MM.1S (cell line): ENCODE data around the gene COL7A1.

Experiments used
- DNase-seq: peaks from one replicate; pipeline ENCODE4 v3.0.0-alpha.2; 2015
- H2AFZ ChIP-seq: fragments of 300-600 bp; sonication (generic); 2 replicates; pipeline ENCODE4 v1.6.0; 2016; ENCODE audit warnings: antibody characterized with exemption, low read length
- H3F3A ChIP-seq: fragments of 300-600 bp; sonication (generic); 2 replicates; pipeline ENCODE4 v1.6.1; 2016; ENCODE audit warnings: mild to moderate bottlenecking, antibody characterized with exemption, low read length, moderate library complexity, mixed read lengths; ENCODE audit not compliant: insufficient read depth
- H3K27ac ChIP-seq: fragments of 300-600 bp; sonication (generic); 2 replicates; pipeline ENCODE4 v1.5.1; 2016; ENCODE audit warnings: mild to moderate bottlenecking, low read length
- H3K27me3 ChIP-seq: fragments of 300-600 bp; sonication (generic); replicated peaks from 2 replicates; pipeline ENCODE4 v1.6.0; 2016; ENCODE audit warnings: low read length; ENCODE audit not compliant: insufficient read depth
- H3K36me3 ChIP-seq: fragments of 300-600 bp; sonication (generic); replicated peaks from 2 replicates; pipeline ENCODE4 v1.6.1; 2016; ENCODE audit warnings: mild to moderate bottlenecking, low read length, mixed read lengths; ENCODE audit not compliant: insufficient read depth
- H3K4me1 ChIP-seq: fragments of 300-600 bp; sonication (generic); 2 replicates; pipeline ENCODE4 v1.6.1; 2016; ENCODE audit warnings: low read length, mixed read lengths
- H3K4me2 ChIP-seq: fragments of 300-600 bp; sonication (generic); 2 replicates; pipeline ENCODE4 v1.6.0; 2016; ENCODE audit warnings: low read depth, low read length
- H3K4me3 ChIP-seq: fragments of 300-600 bp; sonication (generic); 2 replicates; pipeline ENCODE4 v1.5.1; 2016; ENCODE audit warnings: low read length, mixed read lengths
- H3K79me2 ChIP-seq: fragments of 300-600 bp; sonication (generic); 2 replicates; pipeline ENCODE4 v1.6.1; 2016; ENCODE audit warnings: mixed run types, low read length, mixed read lengths
- H3K9ac ChIP-seq: fragments of 300-600 bp; sonication (generic); 2 replicates; pipeline ENCODE4 v1.6.1; 2016; ENCODE audit warnings: low read length, mixed read lengths
- H3K9me2 ChIP-seq: fragments of 300-600 bp; sonication (generic); replicated peaks from 2 replicates; pipeline ENCODE4 v1.6.1; 2016; ENCODE audit warnings: mild to moderate bottlenecking, low read length, mixed read lengths; ENCODE audit not compliant: insufficient read depth
- H3K9me3 ChIP-seq: fragments of 300-600 bp; sonication (generic); replicated peaks from 2 replicates; pipeline ENCODE4 v1.6.1; 2016; ENCODE audit warnings: mild to moderate bottlenecking, low read length, mixed read lengths; ENCODE audit not compliant: insufficient read depth
- H4K20me1 ChIP-seq: fragments of 300-600 bp; sonication (generic); 2 replicates; pipeline ENCODE4 v1.6.1; 2016; ENCODE audit warnings: mild to moderate bottlenecking, low read length, moderate library complexity, mixed read lengths; ENCODE audit not compliant: insufficient read depth
- CTCF ChIP-seq: fragments of 300-600 bp; sonication (generic); IDR thresholded peaks from 2 replicates; pipeline ENCODE4 v1.5.1; 2016; ENCODE audit warnings: antibody characterized with exemption, low read length, mixed read lengths
- EZH2 ChIP-seq: fragments of 300-600 bp; sonication (generic); optimal IDR thresholded peaks from 2 replicates; pipeline ENCODE3; 2017; ENCODE audit warnings: low read depth, mild to moderate bottlenecking, antibody characterized with exemption, low read length, mixed read lengths
- EZH2phosphoT487 ChIP-seq: fragments of 300-600 bp; sonication (generic); IDR thresholded peaks from 2 replicates; pipeline ENCODE4 v1.6.1; 2018; ENCODE audit warnings: antibody characterized with exemption, low read length

COL7A1 gene

GRCh38 chr3:48564022-48564421 lies 31.1 kb downstream of the COL7A1 start:
- H3K4me1 ChIP-seq: 0 out of 2 replicates have a peak, but pooled peaks cover 8% of the 10 kb centered on the region
- TF ChIP-seq EZH2 (no peak), CTCF (no peak), EZH2phosphoT487 (no peak)
- H3K79me2 ChIP-seq: no peaks in the 10 kb centered on the region
- no peaks in the 10 kb centered on the region for H3K9me3 ChIP-seq
- no peak overlapping the region for H3K4me2 ChIP-seq
- peaks cover 19% of the 10 kb centered on the region for H3K27me3 ChIP-seq
- H2AFZ ChIP-seq: no peak overlapping the region
- no peak for DNase-seq
- no peak overlapping the region for H3K4me3 ChIP-seq
- H3K27ac ChIP-seq: no peak overlapping the region
- no peaks in the 10 kb centered on the region for H4K20me1 ChIP-seq
- no peaks in the 10 kb centered on the region for H3K36me3 ChIP-seq
- no peak overlapping the region for H3K9ac ChIP-seq
- no peaks in the 10 kb centered on the region for H3F3A ChIP-seq
- H3K9me2 ChIP-seq: no peaks in the 10 kb centered on the region

GRCh38 chr3:48563382-48563918 lies 31.7 kb downstream of the COL7A1 start, which contains the start of gene UCN2:
Gene UCN2 (minus strand): TSS chr3:48563781. CDS start chr3:48563124, 657 bp downstream.
- no peaks in the 10 kb centered on the region for H3K79me2 ChIP-seq
- H3K4me2 ChIP-seq: no peak within 1 kb of the TSS
- no peaks in the 10 kb centered on the region for H3F3A ChIP-seq
- no peak within 1 kb of the TSS for H3K27ac ChIP-seq
- TF ChIP-seq EZH2 (no peak), CTCF (no peak), EZH2phosphoT487 (no peak)
- H3K9me3 ChIP-seq: no peaks in the 10 kb centered on the region
- no peak within 1 kb of the TSS for H3K4me3 ChIP-seq
- no peaks in the 10 kb centered on the region for H3K36me3 ChIP-seq
- H3K27me3 ChIP-seq: peaks cover 19% of the 10 kb centered on the region
- no peak within 1 kb of the TSS for H2AFZ ChIP-seq
- H3K9me2 ChIP-seq: no peaks in the 10 kb centered on the region
- H4K20me1 ChIP-seq: no peaks in the 10 kb centered on the region
- H3K9ac ChIP-seq: no peak within 1 kb of the TSS
- H3K4me1 ChIP-seq: 0 out of 2 replicates have a peak, but pooled peaks cover 8% of the 10 kb centered on the region
- DNase-seq: no peak

GRCh38 chr3:48562367-48563095 lies 32.6 kb downstream of the COL7A1 start:
- TF ChIP-seq EZH2phosphoT487 (no peak), EZH2 (no peak), CTCF (no peak)
- Histone ChIP-seq H3F3A (peaks cover 5% of the 10 kb centered on the region), H3K27ac (no peak overlapping the region), H4K20me1 (no peaks in the 10 kb centered on the region), H3K9me2 (no peaks in the 10 kb centered on the region), H2AFZ (no peak overlapping the region), H3K4me1 (0 out of 2 replicates have a peak, but pooled peaks cover 8% of the 10 kb centered on the region), H3K4me2 (no peak overlapping the region), H3K79me2 (no peaks in the 10 kb centered on the region), H3K9me3 (no peaks in the 10 kb centered on the region), H3K27me3 (peaks cover 19% of the 10 kb centered on the region), H3K36me3 (no peaks in the 10 kb centered on the region), H3K9ac (no peak overlapping the region), H3K4me3 (no peak overlapping the region)
- no peak for DNase-seq
